Measurements from ENCODE around the gene VMP1.

DNA sequence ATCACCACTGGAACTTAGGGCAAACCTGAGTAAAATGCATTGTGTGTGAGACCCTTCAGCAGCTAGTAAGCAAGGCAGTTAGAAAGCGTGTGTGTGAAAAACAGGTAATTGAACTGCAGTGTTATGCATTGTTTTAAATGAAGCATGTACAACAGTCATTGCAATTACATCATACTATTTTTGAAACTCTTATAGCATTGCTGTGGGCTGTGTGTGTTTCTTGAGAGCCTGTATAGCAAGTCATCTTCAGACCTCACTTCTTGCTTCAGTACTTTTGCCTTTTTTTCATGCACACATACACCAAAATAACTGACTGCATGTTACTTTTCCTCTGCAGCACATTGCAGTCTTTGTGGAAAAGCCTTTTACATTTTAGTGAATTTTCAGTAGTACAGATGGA is 19.4 kb upstream of the VMP1 start:
- no peak for TF ChIP-seq CTCF (IDR thresholded peaks at IDR 0.05)
- TF ChIP-seq EZH2 (IDR thresholded peaks at IDR 0.05; ENCODE audit: borderline replicate concordance, insufficient read depth, low read depth, low read length, poor library complexity, severe bottlenecking): no peak

All from B cell (primary cell).